SKM-1 treated with dmso at 0.1 percent for 144 hours (cell line): ENCODE results near the gene ZBTB44.
A peak's percentile ranks its signal among the peaks of the same experiment; 100 is the strongest.
"Not testable (repeated sequence)": the region's sequence is repeated elsewhere in the genome, so short reads cannot be mapped to it uniquely, and the experiment has no call there.

ENCODE experiments used
- DNase-seq: peaks from one replicate; lab custom pipeline; 2025; ENCODE audit not compliant: unreplicated experiment; lab: John Stamatoyannopoulos, UW

ZBTB44 gene

GRCh38 chr11:130314750-130315285 is at the start of gene ZBTB44:
Gene ZBTB44, minus strand, starts transcription at chr11:130314917. Its CDS starts 53,044 bp downstream, at chr11:130261873.
- DNase-seq = peak; percentile 81

GRCh38 chr11:130359419-130359818 is 44.7 kb upstream of the ZBTB44 start:
- no peak for DNase-seq

GRCh38 chr11:130358398-130358797 is 43.7 kb upstream of the ZBTB44 start:
- no peak for DNase-seq

GRCh38 chr11:130347261-130347660 is 32.5 kb upstream of the ZBTB44 start:
- DNase-seq = no peak

GRCh38 chr11:130344841-130345240 is 30.1 kb upstream of the ZBTB44 start:
- no peak for DNase-seq

GRCh38 chr11:130340671-130341319 is 26.1 kb upstream of the ZBTB44 start:
- DNase-seq = no peak

- DNase-seq = no peak
Measured at GRCh38 chr11:130338667-130339066, 23.9 kb upstream of the ZBTB44 start.

GRCh38 chr11:130337281-130338089 is 22.8 kb upstream of the ZBTB44 start:
- no peak for DNase-seq

- DNase-seq = not testable (repeated sequence)
Measured at GRCh38 chr11:130331397-130331796, 16.7 kb upstream of the ZBTB44 start.

- DNase-seq = no peak
Measured at GRCh38 chr11:130330101-130330684, 15.5 kb upstream of the ZBTB44 start.

GRCh38 chr11:130328420-130328819 is 13.7 kb upstream of the ZBTB44 start:
- DNase-seq = no peak

- DNase-seq = no peak
Measured at GRCh38 chr11:130327716-130328115, 13.0 kb upstream of the ZBTB44 start.

- DNase-seq = no peak
Measured at GRCh38 chr11:130325691-130326090, 11.0 kb upstream of the ZBTB44 start.

GRCh38 chr11:130323452-130324450 is 9.0 kb upstream of the ZBTB44 start:
- DNase-seq = no peak

GRCh38 chr11:130322126-130322525 is 7.4 kb upstream of the ZBTB44 start:
- DNase-seq = no peak

- DNase-seq = no peak
Measured at GRCh38 chr11:130318031-130318673, 3.4 kb upstream of the ZBTB44 start.

GRCh38 chr11:130315354-130315970 is 745 bp upstream of the ZBTB44 start:
- no peak for DNase-seq

GRCh38 chr11:130314184-130314749 is 450 bp downstream of the ZBTB44 start:
- DNase-seq = peak; percentile 65
